Liver (tissue), 3 donors: ENCODE data around the gene SLC22A13.

Experiments used
- CTCF ChIP-seq: fragments of 150-350 bp; IDR thresholded peaks from 2 replicates; pipeline ENCODE4 v1.5.1; 2017; ENCODE audit warnings: improper control_type of control experiment, low read depth, low read length; ENCODE audit not compliant: missing input control
- EGR1 ChIP-seq, 2 donors: IDR thresholded peaks; 2 replicates each; pipeline ENCODE4 v1.6.1; 2016 to 2018; ENCODE audit warnings: antibody characterized with exemption in 2 of 2, low read depth in 2 of 2
- FOXA2 ChIP-seq: IDR thresholded peaks from 2 replicates; pipeline ENCODE4 v1.6.1; 2016; ENCODE audit warnings: antibody characterized with exemption
- GABPA ChIP-seq, 2 donors: IDR thresholded peaks in 1 of 2; conservative IDR thresholded peaks in 1 of 2; 2 replicates each; pipeline ENCODE4 v1.6.1; 2016; ENCODE audit warnings: antibody characterized with exemption in 2 of 2, mild to moderate bottlenecking in 1 of 2, moderate library complexity in 1 of 2
- MAX ChIP-seq: IDR thresholded peaks from 2 replicates; pipeline ENCODE4 v1.6.1; 2016; ENCODE audit warnings: antibody characterized with exemption
- RAD21 ChIP-seq, 2 donors: IDR thresholded peaks; 2 replicates each; pipeline ENCODE4 v1.6.1; 2016; ENCODE audit warnings: antibody characterized with exemption in 2 of 2, mild to moderate bottlenecking in 2 of 2
- REST ChIP-seq: IDR thresholded peaks from 2 replicates; pipeline ENCODE4 v1.6.1; 2016; ENCODE audit warnings: antibody characterized with exemption, mild to moderate bottlenecking
- SP1 ChIP-seq: IDR thresholded peaks from 2 replicates; pipeline ENCODE4 v1.6.1; 2018; ENCODE audit warnings: antibody characterized with exemption, mild to moderate bottlenecking
- YY1 ChIP-seq: IDR thresholded peaks from 2 replicates; pipeline ENCODE4 v1.6.1; 2016; ENCODE audit warnings: antibody characterized with exemption, mild to moderate bottlenecking
- donor health status: healthy.
- donor health status: healthy.

GRCh38 chr3:38283810-38284755 lies 18.5 kb downstream of the SLC22A13 start:
- TF ChIP-seq SP1: no peak
- no peak for TF ChIP-seq GABPA (IDR thresholded peaks at IDR 0.05 in 1 of 2, conservative IDR thresholded peaks at IDR 0.05 in 1 of 2)
- TF ChIP-seq YY1: no peak
- TF ChIP-seq CTCF: no peak
- TF ChIP-seq REST: no peak
- no peak for TF ChIP-seq MAX
- no peak for TF ChIP-seq FOXA2
- TF ChIP-seq RAD21 (IDR thresholded peaks at IDR 0.05): no peak
- no peak for TF ChIP-seq EGR1 (IDR thresholded peaks at IDR 0.05; ENCODE audit: low read depth in 2 of 2)
